GM21381 (cell line): Measurements from ENCODE around the gene GINS1.

ENCODE experiments used
- ATAC-seq: cut with Tn5 transposase; IDR thresholded peaks from one replicate; pipeline ENCODE4 v1.9.1; 2021; ENCODE audit warnings: mild to moderate bottlenecking, moderate library complexity; ENCODE audit not compliant: unreplicated experiment

The GINS1 gene

DNA sequence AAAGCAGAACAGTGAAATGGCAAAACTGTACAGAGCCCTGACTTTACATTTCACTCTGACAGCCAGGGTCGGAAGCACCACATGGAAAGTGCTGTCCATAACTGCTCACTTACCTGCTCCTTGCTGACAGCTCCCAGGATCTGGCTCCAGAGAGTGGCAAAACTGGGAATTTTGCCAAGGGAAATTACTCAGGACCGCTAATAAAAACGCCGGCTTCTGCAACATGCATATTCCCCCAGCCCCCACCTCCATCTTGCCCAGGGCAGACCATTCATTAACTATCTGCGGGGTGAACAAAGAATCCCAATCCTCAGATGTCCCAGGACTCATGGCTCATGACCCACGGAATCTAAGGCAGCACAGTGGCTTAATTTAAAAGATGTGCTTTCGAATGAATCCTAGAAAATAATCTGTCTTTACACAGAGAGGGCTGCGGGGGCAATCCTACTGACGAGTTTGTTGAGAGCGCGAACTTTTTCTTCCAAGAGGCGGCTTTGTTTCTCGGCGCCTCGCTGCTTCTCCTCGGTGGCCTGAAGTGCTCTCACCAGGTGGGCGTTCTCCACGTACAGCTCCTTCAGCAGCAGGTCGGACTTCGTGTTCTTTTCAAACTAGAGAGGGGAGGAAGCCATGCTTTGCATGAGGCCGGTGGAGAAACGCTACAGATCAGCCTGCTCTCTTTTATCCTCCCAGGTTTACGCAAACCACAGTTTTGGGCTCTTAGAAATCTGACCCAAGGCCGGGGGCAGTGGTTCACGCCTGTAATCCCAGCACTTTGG lies 45.8 kb downstream of the GINS1 start:
- ATAC-seq = no peak

DNA sequence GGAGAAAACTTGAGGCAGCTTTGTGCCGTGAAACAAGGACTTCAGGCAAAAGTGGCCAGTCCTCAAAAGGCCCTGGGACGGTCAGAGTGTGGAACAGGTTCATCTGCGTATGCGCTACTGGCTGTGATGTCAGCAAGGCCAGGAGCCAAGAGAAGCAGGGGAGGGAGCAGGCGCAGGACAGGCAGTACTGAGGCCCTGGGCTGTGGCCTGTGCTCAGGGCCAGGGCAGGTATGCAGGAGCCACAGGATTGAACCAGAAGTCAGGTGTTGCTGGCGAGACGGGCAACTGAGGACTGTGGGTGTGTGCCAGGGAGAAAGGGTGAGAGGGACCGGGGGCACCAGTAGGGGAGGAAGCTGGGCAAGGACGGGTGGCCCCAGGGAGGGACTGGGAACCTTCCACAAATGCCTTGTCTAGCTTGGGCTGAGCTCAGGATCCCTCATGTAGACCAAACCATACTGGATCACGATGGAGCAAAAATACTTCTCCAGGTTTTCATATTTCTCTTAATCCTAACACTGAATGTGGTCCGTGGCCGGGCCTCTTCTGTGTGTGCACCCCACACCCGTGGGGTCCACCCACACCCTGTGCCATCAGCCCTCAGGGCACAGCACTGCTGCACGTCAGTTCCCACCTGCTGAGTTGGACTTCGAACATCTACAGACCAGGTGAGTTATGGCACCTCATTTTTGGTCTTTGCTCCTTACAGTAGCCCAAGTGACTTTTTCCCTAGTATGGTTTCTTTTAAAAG lies 46.9 kb downstream of the GINS1 start:
- no peak for ATAC-seq

- no peak for ATAC-seq
These were observed 50.6 kb downstream of the GINS1 start for GRCh38 chr20:25457886-25458680.

- ATAC-seq = no peak
These were observed 51.8 kb downstream of the GINS1 start for GRCh38 chr20:25459111-25459830.

DNA sequence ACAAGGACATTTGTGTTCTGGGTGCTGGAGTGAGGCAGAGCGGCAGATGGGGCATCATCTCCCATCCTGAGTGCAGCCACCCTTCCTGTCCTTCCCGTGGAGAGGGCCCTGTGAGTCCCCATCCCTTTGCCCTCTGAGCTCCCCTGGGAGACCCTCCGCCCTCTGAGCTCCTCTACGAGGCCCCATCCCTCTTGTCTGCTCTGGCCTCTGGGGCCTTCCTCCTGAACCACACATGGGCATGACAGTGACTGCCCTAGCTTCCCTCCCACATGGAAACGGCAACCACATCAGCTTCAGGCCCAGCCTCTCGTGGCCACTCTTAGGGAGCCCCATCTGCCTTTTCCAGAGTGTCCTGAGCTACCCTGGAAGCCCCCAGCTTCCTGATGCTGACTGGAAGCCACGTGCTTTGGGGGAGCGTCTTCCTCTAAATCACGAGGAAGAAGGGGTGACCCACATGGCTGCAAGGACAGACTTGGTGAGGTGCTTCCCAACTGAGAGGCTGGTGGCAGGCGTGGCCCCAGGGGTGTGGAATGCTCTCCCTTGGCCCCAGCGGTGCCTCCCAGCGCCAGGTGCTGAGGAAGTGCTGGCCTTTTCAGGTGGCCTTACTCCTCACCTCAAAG lies 52.6 kb downstream of the GINS1 start:
- ATAC-seq = no peak

DNA sequence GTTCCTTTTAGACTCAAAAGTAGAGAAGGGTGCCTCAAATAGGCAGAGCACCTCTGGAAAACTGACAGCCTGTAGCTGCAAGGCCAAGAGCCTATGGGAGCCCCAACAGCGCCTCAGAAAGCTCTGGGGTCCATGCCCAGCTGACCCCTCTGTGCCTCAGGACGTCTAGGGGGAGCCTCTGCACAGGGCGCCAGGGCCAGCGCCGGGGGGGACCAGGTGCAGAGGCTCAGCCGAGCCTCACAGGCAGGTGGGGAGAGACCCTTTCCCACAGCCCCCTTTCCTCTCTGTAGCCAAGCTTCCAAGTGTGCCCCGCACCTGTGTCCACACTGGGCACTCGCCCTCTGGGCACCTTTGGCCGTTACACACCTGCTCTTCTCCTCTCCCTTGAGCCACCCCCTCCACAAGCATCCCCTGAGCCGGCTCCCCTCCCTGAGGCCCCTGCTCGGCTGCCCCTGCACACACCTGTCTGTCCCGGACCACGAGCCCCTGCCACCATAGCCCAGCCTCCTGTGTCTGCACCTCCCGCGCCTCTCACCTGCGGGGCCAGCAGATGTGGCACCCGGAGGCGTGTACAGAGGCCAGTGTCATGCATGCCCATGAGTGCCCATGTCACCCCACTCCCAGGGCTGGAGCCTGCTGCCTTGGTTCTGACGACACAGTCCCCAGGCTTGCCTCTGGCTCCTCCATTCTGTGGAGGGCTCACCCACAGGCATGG lies 53.2 kb downstream of the GINS1 start:
- ATAC-seq = no peak

- ATAC-seq = no peak
These were observed 53.8 kb downstream of the GINS1 start for GRCh38 chr20:25461281-25461650.

DNA sequence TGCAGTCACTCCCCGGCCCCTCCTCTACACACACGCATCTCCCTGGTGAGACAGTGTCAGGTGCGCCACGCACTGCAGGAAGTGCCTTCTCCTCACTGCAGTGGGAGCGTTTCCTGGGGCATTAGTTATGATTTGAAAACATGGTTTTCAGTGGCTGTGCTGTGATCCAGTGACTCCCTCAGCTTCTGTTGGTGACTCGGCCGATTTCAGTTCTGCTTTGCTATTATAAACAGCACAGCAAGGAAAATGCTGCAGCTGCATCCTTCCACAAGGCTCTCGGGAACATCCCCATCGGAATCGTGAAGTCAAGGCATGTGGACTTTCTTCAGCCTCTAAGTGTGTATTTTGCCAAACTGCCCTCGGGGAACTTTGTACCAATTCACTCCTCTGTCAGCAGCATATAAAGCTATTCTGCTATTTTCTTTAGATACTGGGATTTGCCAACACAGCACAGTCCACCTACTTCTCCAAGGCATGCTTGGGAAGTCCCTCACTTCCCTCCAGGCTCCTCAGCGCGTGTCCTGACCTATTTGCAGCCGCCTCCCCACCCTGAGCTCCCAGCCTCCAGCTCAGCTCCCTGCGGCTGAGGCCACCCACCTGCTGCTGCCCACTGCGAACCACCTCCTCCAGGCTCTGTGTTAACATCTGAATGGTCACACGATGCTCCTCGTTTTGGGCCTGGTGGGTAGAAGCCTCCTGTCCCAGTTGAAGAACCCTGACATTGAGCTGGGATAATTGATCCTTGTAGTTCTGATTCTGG lies 54.5 kb downstream of the GINS1 start:
- no peak for ATAC-seq

- no peak for ATAC-seq
These were observed 57.2 kb downstream of the GINS1 start for GRCh38 chr20:25464501-25465242.

DNA sequence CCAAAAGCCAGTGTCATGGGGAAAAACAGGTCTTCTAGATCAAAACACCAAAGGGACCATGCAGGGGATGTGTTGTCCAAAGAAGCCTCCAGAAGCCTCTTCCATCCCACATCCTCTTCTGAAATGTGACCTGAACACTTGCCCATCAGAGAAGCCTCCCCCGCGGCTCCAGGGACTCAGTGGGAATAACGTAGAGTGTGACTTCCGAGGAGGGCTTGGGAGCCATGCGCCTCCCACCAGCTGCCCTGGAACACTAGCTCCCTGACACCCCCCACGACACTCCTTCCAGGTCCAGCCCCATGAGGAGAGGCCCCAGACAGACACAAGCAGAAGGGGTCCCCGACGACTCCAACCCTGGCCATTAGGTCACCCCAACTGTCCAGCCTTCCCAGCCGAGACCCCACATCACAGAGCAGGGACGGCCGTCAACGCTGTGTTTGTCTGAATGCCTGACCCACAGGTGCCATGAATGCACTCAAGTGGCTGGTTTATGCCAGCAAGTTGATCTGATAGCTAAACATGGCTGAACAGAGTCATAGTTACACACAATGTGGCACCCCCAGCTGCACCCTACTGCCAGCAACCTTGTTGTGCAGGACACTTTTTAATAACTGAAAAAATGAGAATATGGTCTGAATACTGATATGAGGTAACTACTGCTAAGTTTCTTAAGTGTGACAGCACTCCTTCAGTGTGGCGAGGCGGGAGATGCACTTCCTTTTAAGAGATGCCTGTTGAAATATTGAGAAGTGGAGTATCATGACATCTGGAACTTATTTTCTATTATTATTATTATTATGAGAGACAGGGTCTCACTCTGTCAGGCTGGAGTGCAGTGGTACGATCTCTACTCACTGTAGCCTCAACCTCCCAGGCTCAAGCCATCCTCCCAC lies 58.0 kb downstream of the GINS1 start:
- no peak for ATAC-seq

GRCh38 chr20:25466846-25467245 lies 59.4 kb downstream of the GINS1 start:
- ATAC-seq = no peak

- ATAC-seq = no peak
These were observed 60.0 kb downstream of the GINS1 start for GRCh38 chr20:25467441-25467840.

DNA sequence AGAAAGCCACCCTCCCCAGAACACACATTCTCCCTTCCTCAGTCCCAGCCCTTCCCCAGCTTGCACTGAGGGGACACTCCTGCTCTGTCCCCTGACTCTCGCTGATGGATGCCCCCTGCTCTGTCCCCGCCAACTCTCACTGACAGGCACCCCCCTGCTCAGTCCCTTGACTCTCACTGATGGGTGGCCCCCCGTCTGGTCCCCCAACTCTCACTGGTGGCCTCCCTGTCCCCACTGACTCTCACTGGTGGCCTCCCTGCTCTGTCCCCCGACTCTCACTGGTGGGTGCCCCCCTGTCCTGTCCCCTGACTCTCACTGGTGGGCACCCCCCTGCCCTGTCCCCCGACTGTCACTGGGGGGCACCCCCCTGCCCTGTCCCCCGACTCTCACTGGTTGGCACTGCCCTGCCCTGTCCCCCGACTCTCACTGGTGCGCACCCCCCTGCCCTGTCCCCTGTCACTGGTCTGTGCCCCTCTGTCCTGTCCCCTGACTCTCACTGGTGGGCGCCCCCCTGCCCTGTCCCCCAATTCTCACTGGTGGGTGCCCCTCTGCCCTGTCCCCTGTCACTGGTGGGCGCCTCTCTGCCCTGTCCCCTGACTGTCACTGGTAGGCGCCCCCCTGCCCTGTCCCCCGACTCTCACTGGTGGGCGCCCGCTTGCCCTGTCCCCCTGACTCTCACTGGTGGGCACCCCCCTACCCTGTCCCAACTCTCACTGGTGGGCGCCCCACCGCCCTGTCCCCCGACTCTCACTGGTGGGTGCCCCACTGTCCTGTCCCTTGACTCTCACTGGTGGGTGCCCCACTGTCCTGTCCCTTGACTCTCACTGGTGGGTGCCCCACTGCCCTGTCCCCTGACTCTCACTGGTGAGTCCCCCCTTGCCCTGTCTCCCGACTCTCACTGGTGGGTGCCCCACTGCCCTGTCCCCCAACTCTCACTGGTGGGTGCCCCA lies 60.9 kb downstream of the GINS1 start:
- ATAC-seq = no peak

- no peak for ATAC-seq
These were observed 62.1 kb downstream of the GINS1 start for GRCh38 chr20:25469558-25469957.

DNA sequence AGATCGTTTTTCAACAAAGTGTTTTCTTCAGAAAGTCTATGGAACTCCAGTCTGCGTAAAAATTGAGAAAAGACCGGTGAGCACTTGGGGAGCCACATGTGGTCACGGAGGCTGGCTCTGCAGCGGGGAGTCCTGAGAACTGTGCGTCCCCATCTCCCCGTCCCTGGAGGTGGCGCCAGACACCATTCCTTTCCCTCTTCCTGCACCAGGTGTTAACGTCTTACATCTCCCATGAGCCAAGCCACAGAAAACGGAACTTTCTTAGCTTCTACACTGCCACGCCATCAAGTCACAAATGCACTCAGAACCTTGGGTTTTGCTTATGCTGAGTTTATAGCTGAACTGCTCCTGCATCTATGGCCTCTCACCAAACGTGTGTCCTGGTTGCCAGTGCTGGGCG lies 62.6 kb downstream of the GINS1 start:
- no peak for ATAC-seq

- no peak for ATAC-seq
These were observed 63.5 kb downstream of the GINS1 start for GRCh38 chr20:25471020-25471419.
